RKO (cell line): ENCODE measurements around the gene SLC38A10.
A peak's percentile ranks its signal among the peaks of the same experiment; 100 is the strongest.
"Not testable (repeated sequence)": the region's sequence is repeated elsewhere in the genome, so short reads cannot be mapped to it uniquely, and the experiment has no call there.

Source experiments
- DNase-seq: peaks from one replicate; pipeline ENCODE4 v3.0.0-alpha.2; 2016; ENCODE audit warnings: low spot score

Gene SLC38A10

GRCh38 chr17:81230043-81230820 lies 64.9 kb downstream of the SLC38A10 start:
- DNase-seq = no peak

- no peak for DNase-seq
These were observed 65.5 kb downstream of the SLC38A10 start for GRCh38 chr17:81229666-81229920.

- no peak for DNase-seq
These were observed 66.1 kb downstream of the SLC38A10 start for GRCh38 chr17:81228834-81229665.

- no peak for DNase-seq
These were observed 66.7 kb downstream of the SLC38A10 start for GRCh38 chr17:81228420-81228819.

- not testable (repeated sequence) for DNase-seq
These were observed 67.5 kb downstream of the SLC38A10 start for GRCh38 chr17:81227630-81228029.

GRCh38 chr17:81223762-81224130 lies 71.4 kb downstream of the SLC38A10 start:
- DNase-seq = no peak

GRCh38 chr17:81222906-81223761 lies 72.0 kb downstream of the SLC38A10 start, which contains the start of gene CEP131:
TSS of gene CEP131 (minus strand) at chr17:81222965. CDS start at chr17:81220056, 2,909 bp downstream.
- DNase-seq = peak; percentile 97

GRCh38 chr17:81222620-81222905 lies 72.5 kb downstream of the SLC38A10 start:
- DNase-seq = no peak

- no peak for DNase-seq
These were observed 73.1 kb downstream of the SLC38A10 start for GRCh38 chr17:81221842-81222619.

GRCh38 chr17:81221371-81221841 lies 73.7 kb downstream of the SLC38A10 start:
- no peak for DNase-seq

GRCh38 chr17:81219476-81220180 lies 75.5 kb downstream of the SLC38A10 start:
- DNase-seq = no peak

- DNase-seq = no peak
These were observed 76.1 kb downstream of the SLC38A10 start for GRCh38 chr17:81218991-81219390.

- no peak for DNase-seq
These were observed 76.6 kb downstream of the SLC38A10 start for GRCh38 chr17:81218459-81218858.

GRCh38 chr17:81217491-81217890 lies 77.6 kb downstream of the SLC38A10 start:
- no peak for DNase-seq

GRCh38 chr17:81213978-81214377 lies 81.1 kb downstream of the SLC38A10 start:
- DNase-seq = no peak

- DNase-seq = no peak
These were observed 82.7 kb downstream of the SLC38A10 start for GRCh38 chr17:81212365-81212764.

GRCh38 chr17:81210868-81211267 lies 84.2 kb downstream of the SLC38A10 start:
- no peak for DNase-seq

- DNase-seq = no peak
These were observed 84.6 kb downstream of the SLC38A10 start for GRCh38 chr17:81210466-81210865.

- no peak for DNase-seq
These were observed 86.0 kb downstream of the SLC38A10 start for GRCh38 chr17:81209141-81209540.

GRCh38 chr17:81208651-81209050 lies 86.5 kb downstream of the SLC38A10 start:
- no peak for DNase-seq
